MM.1S (cell line): ENCODE results near the gene TDRD7.

Source experiments
- EZH2 ChIP-seq: fragments of 300-600 bp; sonication (generic); optimal IDR thresholded peaks from 2 replicates; pipeline ENCODE3; 2017; ENCODE audit warnings: low read depth, mild to moderate bottlenecking, antibody characterized with exemption, low read length, mixed read lengths
- TF ChIP-seq, protein P1 (sequence below): fragments of 300-600 bp; sonication (generic); IDR thresholded peaks from 2 replicates; pipeline ENCODE4 v1.5.1; 2016; ENCODE audit warnings: antibody characterized with exemption, low read length, mixed read lengths

DNA sequence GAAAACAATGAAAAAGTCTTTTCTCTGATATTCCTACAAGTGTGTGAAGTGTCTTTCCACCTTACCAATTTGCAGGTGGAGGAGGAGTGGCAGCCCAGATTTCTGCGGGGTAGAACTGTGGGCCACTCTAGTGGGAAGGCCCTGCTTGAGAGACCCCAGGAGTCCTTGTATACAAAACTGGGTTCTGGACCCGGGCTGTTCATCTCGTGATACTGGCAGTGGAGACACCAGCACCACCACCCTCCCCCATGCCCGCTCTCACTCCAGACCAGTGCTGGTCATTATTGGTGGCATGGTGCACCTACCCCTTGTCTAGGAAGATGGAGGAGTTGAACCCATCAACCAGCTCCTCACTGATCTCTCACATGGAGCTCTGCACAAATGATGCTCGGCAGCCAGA lies 16.2 kb upstream of the TDRD7 start:
- no peak for TF ChIP-seq EZH2
- TF ChIP-seq, protein P1, sequence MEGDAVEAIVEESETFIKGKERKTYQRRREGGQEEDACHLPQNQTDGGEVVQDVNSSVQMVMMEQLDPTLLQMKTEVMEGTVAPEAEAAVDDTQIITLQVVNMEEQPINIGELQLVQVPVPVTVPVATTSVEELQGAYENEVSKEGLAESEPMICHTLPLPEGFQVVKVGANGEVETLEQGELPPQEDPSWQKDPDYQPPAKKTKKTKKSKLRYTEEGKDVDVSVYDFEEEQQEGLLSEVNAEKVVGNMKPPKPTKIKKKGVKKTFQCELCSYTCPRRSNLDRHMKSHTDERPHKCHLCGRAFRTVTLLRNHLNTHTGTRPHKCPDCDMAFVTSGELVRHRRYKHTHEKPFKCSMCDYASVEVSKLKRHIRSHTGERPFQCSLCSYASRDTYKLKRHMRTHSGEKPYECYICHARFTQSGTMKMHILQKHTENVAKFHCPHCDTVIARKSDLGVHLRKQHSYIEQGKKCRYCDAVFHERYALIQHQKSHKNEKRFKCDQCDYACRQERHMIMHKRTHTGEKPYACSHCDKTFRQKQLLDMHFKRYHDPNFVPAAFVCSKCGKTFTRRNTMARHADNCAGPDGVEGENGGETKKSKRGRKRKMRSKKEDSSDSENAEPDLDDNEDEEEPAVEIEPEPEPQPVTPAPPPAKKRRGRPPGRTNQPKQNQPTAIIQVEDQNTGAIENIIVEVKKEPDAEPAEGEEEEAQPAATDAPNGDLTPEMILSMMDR: no peak
